ENCODE data around the gene RAB25.

Gene RAB25

DNA sequence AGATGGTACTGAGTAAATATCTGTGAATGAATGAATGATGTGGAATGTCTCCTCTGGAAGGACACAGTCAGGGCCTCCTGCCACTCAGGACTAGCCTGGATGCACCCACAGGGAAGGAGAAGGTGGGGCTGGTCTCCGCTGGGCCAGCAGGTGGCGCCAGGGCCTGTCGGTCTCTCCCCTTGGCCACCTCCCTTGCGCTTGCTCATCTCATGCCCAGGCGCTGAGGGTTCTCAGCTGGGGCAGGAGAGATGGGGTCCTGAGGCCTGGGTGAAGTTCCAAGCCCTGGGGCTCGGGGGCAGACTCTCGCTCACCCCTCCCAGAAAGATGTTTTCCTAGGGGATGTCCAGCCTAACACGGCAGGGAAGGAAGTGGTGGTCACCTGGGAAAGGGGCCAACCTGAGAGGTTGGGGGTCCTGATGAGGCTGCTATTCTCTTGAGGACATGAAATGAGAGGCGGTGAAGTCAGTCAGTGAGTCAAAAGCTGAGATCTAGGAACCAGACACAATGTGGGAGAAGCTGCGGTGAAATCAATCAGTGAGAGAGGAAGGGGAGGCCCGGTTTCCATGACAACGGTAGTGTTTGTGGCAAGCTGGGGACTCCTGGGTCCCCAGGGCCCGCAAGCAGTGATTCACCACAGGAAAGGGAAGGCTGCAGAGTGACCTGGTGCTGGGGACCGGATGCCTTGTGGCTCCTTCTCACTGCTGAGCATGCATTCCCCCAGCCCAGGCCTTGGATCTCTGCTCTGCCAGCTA is 35.9 kb downstream of the RAB25 start:
- no peak for DNase-seq (ENCODE audit: low read depth)
- H3K4me3 ChIP-seq (ENCODE audit: low read depth, low read length), result no peak overlapping the region

DNA sequence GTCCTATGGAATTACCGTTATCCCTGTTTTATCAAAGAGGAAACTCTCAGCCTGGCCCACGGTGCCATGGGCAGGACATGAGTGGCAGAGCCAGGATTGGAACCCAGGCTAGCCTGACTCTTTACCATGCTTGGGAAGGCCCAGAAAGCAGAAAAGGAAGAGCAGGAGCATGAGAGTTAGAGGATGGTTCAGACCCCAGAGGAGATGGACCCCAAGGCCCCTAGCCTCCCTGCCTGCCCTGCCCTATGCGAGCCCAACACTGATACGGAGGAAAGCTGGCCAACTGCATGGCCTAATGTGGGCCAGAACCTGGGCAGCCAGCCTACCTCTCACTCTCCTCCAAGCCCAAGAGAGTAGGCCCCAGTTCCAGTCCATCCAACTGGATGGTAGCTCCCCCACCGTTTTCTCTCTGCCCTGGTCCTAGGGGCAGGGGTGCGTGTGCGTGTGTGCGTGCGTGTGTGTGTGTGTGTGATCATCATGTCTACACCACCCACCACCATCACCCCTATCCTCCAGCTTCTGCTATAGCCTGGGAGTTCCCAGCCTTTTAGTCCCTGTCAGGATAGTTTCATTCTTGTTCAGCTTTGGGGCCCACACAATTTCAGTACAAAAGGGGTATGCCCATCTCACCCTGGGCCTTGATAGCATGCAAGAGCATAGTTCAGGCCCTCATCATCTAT is 36.7 kb downstream of the RAB25 start:
- no peak overlapping the region for H3K4me3 ChIP-seq (ENCODE audit: low read depth, low read length)
- DNase-seq (ENCODE audit: low read depth), result no peak

DNA sequence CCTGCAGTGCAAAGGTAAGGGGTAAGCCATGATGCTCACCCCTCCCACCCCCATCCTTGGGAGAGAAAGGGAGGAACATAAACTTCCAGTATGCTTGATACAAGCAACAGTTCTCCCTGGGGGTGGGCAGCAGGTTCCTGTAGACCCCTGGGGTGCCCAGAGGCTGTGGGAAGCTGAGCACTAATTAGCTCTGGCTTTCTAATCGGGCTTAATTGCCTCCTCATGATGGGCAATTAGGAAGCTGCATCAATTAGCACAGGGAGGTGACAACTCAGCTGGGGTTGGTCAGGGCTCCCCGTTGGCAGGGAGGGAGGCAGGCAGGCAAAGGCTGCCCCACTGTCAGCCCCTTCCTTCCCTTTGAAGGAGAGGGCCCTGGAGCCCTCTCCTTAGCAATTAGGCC is 37.8 kb downstream of the RAB25 start:
- H3K4me3 ChIP-seq (ENCODE audit: low read depth, low read length), result no peak overlapping the region
- DNase-seq (ENCODE audit: low read depth), result no peak

DNA sequence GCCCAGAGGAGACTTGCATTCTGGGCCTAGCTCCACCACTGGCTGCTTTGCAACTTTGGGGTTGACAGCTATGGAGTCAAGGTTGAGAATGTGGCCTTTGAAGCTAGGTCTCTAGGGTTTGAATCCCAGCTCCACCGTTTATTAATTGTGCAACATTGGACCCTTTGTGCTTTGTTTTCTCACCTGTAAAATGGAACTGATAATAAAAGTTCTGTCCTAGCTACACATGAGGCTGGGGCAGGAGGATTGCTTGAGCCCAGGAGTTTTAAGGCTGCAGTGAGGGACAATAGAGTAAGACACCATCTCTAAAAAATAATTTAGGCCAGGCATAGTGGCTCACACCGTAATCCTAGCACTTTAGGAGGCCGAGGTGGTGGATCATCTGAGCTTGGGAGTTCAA is 38.3 kb downstream of the RAB25 start:
- DNase-seq (ENCODE audit: low read depth), result no peak
- H3K4me3 ChIP-seq (ENCODE audit: low read depth, low read length), result no peak overlapping the region

DNA sequence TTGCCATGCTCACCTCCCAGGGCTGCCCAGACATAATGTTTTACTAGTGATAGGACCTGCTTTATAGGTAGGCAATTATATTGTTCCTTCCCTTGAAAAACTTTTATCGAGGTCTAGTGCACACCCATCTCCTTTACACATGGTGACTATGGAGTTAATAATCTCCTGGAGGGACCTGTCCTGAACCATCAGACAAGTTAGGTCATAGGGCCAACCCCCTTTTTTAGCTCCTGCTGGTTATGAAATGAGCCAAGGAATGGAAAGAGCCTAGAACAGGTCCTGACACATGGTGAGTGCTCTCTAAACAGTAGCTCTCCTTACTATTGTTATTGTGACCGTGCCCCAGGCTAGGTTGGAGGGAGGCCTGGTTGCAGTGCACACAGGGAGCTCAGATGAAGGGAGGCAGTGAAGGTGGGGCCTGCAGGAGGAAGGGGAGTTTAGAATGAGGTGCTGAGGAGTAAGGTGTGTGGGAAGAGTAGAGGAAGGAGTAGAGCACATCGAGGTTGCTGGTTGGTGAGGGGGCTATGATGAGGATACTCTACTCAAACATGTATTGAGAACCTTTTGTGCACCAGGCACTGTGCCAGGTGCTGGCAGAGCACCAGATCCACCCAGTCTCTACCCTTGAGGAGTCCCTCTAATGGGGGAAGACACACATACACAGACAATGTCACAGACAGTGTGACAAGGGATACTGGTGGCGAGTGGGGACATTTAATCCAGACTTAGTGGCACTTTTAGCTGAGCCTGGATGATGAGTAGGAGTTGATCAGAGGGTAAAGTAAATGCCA is 39.4 kb downstream of the RAB25 start:
- no peak for DNase-seq (ENCODE audit: low read depth)
- H3K4me3 ChIP-seq (ENCODE audit: low read depth, low read length), result no peak overlapping the region

DNA sequence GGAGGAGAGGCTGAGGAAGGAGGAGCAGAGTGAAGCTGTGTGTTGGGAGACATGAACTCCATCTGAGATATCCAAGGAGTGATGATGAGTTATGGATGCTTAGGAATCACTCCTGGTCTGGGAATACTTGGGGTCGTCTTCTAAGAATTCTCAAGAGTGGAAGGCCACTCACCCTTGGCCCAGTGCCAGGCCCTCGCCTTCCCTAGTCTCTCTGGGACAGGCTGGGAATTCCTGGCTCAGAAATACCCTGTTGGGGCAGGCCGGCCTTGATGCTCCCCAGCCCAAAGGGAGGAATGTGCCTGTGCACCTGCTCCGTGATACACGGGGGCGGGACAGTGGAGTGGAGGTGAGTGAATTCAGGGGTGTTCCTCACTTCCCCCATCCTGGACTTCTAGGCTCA is 40.9 kb downstream of the RAB25 start:
- H3K4me3 ChIP-seq (ENCODE audit: low read depth, low read length), result no peak overlapping the region
- no peak for DNase-seq (ENCODE audit: low read depth)

DNA sequence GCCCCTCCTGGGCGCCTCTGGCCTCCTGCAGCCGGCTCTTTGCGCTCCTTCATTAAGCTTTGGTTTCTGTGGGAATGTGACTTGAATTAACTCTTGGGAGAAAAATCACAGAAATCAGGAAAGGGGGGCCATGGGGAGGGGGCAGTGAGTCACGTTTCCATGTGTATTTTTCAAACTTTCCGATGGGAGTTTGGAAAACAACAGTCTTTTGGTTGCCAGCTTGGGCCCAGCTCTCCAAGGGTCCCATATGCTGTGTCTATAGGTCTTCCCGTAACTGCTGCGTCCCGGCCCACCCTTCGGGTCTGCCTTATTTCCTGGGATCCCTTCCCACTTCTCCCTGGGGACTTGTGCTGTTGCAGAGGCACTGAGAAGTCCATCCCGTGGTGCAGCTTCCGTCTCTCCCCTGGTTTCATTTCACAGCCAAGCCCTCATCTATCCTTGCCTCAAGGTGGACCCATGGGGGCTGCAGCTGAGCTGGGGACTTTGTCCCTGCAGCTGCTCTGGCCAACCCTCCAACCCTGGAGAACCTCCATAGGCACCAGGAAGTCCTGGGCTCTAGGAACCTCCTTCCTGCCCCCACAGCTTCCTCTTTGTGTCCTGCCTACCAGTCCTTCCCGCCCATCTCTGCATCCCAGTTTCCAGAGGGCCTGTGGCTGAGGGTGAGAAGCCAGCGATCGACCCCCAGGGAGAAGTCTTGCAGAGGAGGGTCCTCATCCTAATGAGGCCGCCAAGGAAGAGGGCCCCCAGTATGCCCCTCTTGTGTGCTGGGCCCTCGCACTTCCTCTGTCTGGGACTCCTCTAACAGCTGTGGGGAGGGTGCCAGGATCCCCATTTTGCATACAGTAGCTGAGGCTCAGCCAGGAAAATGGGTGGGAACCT is 41.9 kb downstream of the RAB25 start:
- H3K4me3 ChIP-seq (ENCODE audit: low read depth, low read length), result no peak overlapping the region
- no peak for DNase-seq (ENCODE audit: low read depth)

DNA sequence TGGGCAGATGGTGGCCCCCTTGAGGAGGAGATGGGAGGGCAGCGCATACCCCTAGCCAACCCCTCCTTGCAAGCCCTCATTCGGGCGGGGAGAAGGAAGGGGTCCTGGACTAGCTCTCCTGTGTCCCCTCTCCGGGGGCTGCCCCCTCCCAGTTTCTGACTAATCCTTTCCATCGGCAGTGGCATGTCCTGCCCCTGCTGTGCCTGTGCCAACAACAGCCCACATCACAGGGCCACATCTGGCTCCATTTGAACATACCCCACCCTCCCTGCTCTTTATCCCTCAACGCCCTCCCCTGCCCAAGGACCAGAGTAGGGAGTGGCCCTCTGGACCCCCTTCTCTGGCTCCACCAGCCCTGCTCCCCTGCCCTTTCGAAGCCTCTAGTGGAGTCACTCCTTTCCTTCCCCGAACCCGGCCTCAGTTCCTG is 42.6 kb downstream of the RAB25 start:
- no peak for DNase-seq (ENCODE audit: low read depth)
- no peak overlapping the region for H3K4me3 ChIP-seq (ENCODE audit: low read depth, low read length)

DNA sequence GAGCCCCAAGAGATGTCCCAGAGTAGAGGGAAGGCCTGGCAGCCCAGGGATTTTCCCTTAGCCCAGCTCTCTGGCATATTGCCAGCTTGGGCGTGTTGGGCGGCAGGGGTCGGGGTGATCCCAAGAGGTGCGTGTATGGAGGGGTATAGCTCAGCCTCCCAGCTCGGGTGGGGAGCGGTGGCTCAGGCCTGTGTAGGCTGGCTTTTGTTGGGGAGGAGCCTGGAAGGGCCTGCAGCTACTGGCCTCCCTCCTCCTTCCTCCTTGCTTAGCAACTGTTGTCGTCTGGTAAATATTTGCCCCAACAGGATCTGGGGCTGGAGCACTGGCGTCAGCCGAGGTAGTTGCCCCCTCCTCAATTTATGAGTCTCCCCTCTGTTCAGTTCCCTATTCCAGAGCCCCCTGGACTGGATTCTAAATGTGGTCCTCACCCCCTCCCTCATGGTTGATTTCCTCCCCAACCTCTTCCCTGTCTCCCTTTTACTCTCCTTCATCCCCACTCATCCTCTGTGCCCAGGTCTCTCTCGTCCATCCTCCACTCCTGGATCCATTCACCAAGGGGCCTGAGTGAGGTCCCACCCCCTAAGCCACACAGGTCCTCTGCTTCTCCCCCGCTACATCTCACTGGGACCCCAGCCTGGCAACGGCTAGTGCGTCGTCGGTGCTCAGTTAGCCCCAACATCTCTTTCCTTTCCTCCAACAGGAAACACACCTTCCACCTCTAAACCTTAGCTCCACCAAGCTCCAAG is 43.3 kb downstream of the RAB25 start:
- H3K4me3 ChIP-seq (ENCODE audit: low read depth, low read length), result no peak overlapping the region
- peak; percentile 64 for DNase-seq (ENCODE audit: low read depth)

DNA sequence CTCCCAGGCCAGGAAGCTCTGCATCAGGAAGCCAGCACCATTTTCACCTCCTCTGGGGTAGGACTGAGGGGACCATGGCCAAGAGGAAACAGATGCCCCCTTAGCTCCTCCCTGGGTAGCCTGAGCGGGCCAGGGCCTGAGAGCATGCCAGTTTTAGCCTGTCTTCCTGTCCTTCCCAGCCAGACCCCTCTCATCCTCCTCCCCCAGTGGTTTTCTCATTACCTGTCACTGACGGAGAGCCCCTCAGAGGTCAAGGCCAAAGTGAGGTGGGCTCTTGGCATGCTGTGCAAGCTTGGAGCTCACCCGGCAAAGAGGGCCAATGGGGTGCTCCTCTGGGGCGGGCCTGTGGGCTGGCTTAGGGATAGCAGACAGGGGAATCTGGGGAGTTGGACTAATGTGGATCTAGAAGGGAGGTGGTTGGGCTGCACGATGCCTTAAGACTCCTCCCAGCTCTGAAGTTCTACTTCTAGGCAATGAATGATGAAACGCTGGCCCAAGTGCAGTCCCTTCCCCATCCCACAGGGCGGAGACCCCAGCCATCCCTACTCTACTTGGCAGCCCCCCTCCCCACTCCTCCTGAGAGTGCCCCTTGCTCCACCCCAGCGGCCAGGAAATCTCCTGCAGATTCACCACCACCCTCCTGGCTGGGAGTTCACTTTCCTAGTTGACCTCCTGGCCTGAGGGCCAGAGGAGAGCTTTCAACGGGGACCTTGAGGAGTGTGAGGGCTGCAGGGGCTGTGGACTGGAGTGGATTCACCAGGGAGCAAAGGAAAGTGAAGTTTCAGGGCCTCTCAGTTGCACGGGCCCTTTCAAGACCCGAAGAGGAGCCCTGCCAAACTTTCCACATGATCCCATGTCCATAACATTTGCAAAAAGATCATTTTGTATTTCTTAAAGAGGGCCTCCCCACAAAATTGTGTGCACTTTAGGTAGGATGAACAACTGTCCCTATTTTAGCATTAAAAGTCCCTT is 44.2 kb downstream of the RAB25 start:
- DNase-seq (ENCODE audit: low read depth), result no peak
- no peak overlapping the region for H3K4me3 ChIP-seq (ENCODE audit: low read depth, low read length)

DNA sequence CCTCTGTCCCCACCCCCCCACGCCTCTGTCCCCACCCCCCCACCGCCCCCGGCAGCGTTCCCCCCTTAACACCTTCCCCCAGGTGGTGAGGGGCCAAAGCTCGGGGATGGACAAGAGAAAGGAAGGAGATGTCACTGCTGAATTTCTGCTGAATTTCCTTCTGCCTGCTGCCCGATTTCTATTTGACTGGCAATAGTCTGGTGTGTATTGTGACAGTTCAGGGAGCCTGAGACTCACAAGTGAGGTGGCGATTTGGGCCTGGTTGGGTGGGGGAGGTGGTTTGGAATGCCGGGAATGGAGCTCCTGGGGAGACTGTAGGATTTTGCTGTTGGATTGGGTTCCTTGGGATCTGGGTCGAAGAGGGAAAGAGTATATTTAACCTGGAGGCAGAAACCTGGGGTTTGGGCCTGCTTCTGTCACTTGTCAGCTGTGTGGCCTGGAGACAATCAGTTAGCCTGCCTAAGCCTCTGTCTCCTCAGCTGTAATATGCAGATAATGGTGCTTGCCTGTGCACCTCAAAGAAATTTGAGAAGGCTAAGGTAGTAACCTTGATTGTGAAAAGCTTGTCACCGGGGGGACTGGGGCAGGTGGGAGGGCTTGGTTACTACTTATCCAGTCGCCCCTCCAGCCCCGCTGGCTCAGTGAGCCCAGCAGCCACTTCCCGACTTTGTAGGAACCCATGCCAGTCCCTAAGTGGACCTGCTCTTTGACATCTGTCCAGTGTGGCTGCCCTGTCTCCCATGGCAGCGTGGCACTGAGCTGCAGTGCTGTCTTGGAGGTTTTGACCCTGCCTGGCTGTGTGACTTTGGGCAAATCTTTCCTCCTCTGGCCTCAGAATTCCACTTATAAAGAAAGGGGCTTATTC is 45.9 kb downstream of the RAB25 start:
- DNase-seq (ENCODE audit: low read depth), result no peak
- peak overlapping the region; percentile 1 for H3K4me3 ChIP-seq (ENCODE audit: low read depth, low read length)

DNA sequence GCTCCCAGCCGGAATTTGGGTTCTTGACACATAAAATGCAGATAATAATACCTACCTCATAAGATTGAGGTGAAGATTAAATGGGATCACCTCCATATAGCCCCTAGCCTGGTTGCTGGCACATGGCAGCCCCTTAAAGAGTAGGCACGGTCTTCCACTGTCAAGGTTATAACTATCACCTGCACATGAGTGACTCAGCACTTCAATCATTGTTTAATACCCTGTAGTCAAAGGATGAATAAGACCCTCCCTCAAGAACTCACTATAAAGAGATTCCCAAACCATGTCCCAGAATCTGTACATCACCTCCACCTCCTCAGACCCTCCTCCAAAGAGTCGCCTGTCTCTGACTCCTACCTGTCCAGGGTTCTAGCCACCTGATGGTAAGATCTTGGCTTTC is 47.1 kb downstream of the RAB25 start:
- no peak for DNase-seq (ENCODE audit: low read depth)

DNA sequence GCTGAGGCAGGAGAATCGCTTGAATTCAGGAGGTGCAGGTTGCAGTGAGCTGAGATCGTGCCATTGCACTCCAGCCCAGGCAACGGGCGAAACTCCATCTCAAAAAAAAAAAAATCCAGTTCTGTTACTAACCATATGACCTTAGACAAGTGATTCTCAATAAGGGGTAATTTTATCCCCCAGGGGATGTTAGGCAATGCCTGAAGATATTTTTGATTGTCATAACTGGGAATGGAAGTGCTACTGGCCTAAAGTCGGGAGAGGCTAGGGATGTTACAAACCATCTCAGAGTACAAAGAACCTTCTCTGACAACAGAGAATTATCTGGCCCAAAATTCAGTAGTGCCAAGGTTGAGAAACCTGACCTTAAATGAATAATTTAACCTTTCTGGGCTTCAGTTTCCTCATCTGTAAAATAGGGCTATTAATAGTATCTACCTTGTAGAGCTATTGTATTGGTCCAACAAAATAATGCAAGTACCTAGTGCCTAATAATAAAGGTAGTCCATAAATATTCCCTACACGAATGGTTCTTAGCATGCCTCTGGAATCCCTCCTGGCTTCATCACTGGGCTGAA is 47.8 kb downstream of the RAB25 start:
- H3K4me3 ChIP-seq (ENCODE audit: low read depth, low read length), result no peak overlapping the region
- no peak for DNase-seq (ENCODE audit: low read depth)

More for the DNA sequence above, 47.1 kb downstream of the RAB25 start:
- no peak overlapping the region for H3K4me3 ChIP-seq (ENCODE audit: low read depth, low read length)

DNA sequence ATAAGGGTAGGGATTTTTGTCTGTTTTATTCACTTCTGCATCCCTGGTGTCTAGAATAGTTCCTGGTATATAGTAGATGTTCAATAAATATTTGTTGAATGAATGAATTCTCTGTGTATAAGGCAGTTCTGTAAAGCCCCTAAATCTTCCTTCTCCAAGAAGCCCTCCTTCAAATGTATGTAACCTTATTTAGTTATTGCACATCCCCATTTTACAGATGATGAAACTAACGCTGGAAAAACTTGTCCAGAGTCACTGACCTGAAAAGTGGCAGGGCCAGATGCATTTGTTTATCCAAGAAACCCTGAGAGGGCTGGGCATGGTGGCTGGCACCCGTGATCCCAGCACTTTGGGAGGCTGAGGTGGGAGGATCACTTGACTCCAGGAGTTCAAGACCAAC is 49.3 kb downstream of the RAB25 start:
- no peak for DNase-seq (ENCODE audit: low read depth)
- no peak overlapping the region for H3K4me3 ChIP-seq (ENCODE audit: low read depth, low read length)

DNA sequence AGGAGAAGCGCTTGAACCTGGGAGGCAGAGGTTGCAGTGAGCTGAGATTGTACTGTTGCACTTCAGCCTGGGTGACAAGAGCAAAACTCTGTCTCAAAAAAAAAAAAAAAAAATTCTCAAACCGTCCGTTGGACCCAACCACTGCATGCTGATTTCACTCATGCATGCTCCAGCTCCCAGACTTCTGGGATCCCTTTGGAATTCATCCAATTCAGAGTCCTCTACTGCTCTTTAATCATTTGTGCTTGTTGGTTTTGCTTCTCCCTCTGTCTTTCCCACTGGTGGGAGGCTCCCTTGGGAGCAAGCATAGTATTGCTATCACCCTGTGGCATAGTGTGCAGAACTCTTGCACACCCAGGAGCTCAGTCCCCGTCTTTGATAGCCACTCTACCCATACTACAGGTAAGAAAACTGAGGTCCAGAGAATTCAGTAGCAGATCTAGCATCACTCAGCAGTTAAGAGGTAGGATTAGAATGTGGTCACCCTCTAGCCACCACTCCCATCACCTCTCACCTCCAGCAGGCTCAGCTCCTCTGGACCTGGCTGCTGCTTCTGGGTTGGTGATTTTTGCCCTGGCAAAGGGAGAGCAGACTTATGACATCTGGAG is 50.5 kb downstream of the RAB25 start:
- no peak for DNase-seq (ENCODE audit: low read depth)

More for the DNA sequence above, 50.5 kb downstream of the RAB25 start:
- H3K4me3 ChIP-seq (ENCODE audit: low read depth, low read length), result no peak overlapping the region

Measured in skeletal muscle cell (primary cell).